ENCODE data around the gene NPPA.

NPPA gene

DNA sequence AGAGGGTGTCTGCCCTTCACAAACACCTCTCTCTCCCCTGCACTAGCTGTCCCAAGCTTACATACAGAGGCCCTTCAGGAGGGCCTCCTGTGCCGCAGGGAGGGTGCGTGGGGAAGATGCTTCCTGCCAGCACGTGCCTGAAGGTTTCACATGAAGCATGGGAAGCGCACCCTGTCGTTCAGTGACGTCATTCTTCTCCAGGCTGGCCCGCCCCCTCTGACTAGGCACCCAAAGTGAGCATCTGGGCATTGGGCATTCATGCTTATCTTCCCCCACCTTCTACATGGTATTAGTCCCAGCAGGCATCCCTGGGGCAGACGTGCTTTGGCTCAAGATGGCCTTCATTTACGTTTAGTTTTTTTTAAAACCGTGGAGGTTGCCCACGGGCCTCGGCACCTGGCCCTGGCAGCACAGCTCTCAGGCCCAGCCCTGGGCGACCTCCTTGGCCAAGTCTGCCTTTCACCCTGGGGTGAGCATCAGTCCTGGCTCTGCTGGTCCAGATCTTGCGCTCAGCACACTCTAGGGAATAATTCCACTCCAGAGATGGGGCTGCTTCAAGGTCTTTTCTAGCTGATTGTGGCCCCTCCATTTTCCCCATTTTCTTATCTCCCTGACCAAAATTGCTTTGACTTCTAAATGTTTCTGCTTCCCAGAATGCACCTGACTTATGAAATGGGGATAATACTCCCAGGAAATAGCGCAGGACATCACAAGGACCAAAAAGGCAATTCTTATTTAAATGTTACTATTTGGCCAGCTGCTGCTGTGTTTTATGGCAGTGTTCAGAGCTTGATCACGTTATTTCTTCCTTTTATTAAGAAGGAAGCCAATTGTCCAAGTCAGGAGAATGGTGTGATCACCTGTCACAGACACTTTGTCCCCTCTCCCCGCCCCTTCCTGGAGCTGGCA is 6.1 kb downstream of the NPPA start:
- DNase-seq, result no peak

DNA sequence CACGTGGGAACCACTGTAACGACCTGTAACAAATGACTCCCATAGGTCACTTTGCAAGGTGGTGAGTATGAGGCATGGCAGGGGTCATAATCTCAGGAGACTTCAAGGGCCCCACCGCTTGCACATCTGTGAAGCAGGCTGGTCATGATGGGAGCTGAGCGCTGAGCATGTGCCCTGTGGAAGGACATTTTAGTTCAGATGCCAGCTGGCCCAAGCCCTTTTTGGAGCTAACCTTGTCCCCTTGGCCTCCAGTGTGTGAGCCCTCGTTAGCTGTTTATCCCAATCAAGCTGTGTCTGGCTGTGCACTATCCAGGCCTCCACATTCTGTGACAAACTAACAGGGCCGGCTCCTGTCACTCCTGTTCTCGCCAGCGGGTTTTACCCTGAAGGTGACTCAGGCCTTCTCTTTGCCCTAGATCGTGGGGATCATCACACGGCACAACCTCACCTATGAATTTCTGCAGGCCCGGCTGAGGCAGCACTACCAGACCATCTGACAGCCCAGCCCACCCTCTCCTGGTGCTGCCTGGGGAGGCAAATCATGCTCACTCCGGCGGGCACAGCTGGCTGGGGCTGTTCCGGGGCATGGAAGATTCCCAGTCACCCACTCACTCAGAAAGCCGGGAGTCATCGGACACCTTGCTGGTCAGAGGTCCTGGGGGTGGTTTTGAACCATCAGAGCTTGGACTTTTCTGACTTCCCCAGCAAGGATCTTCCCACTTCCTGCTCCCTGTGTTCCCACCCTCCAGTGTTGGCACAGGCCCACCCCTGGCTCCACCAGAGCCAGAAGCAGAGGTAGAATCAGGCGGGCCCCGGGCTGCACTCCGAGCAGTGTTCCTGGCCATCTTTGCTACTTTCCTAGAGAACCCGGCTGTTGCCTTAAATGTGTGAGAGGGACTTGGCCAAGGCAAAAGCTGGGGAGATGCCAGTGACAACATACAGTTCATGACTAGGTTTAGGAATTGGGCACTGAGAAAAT is 7.6 kb downstream of the NPPA start:
- no peak for DNase-seq

DNA sequence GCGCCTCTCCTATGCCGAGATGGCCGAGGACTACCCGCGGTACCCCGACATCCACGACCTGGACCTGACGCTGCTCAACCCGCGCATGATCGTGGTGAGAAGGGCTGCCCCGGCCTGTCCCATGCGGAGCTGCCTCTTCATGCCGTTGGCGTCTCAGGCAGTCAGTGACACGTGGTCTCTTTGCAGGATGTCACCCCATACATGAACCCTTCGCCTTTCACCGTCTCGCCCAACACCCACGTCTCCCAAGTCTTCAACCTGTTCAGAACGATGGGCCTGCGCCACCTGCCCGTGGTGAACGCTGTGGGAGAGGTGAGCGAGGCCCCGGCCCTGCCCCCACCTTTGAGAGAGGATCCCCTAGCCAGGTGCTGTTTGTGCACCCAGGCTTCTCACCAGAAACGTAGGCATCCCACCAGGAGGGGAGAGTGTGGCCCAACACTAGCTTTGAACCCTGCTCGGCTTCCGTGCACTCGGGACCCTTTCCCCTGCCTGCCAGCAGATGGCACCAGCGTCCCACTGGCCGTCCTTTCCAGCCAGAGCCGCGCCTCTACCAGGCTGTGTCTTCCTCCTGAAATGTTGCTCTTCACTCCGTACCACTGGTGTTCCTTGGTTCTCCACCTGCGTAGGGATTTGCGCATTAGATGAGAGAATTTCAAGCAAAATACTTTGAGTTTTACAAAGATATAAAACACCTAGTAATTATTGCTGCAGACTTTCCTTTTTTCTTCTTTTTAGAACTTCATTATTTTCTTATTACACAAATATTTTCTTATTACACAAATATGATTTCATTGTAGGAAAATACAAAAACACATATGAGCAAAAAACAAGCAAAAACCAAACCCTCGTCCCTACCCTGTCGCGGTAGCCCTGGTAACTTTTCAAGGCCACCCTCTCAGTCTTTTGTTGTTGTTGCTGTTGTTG is 9.0 kb downstream of the NPPA start:
- peak; percentile 31 for DNase-seq

DNA sequence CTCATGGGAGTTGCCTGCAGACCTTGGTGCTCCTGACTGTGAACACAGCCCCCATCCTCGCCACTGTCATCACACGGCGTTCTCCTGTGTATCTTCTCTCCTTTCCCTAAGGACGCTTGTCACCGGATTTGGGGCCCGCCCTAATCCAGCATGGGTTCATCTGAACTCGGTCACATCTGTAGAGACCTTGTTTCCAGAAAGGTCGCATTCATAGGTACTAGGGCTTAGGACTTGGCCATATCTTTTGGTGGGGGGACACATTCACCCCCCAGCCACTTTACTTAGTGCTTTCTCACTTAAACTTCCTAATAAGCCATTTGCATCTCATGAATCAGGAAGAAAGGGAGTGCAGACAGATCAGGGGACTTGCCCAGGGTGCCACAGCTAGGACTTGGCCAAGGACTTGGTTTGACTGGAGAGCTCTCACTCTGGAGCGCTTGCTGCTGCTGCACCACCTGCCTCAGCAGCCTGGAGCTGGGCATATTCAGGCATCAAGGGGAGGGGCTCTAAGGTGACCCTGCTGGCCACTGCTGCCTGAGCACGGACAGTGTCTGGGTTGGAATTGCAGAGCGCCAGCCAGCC is 9.7 kb downstream of the NPPA start:
- no peak for DNase-seq

DNA sequence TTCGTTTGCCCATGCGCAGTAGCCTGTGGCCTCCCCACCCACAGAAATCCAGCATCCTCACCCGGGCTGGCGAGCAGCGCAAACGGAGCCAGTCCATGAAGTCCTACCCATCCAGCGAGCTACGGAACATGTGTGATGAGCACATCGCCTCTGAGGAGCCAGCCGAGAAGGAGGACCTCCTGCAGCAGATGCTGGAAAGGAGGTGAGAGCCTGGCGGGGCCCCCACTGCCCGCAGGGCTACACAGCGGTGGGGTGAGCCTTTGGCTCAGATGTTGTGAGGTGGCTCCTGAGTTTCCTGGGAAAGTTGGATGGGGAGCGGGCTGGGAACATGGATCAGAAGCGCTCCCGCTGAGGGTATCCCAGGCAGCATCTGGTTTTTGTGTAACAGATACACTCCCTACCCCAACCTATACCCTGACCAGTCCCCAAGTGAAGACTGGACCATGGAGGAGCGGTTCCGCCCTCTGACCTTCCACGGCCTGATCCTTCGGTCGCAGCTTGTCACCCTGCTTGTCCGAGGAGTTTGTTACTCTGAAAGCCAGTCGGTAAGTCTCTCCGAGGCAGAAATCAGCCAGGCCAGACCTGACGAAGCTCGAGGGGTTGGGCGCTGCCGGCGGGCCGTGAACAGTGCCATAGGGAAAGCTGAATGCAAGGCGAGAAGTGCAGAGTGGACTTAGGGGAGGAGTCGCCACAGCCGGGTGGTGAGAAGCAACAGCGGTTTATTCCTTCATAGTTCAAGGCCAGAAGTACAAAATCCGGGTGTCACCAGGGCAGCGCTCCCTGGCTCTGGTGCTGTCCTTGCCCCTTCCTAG is 10.4 kb downstream of the NPPA start:
- no peak for DNase-seq

DNA sequence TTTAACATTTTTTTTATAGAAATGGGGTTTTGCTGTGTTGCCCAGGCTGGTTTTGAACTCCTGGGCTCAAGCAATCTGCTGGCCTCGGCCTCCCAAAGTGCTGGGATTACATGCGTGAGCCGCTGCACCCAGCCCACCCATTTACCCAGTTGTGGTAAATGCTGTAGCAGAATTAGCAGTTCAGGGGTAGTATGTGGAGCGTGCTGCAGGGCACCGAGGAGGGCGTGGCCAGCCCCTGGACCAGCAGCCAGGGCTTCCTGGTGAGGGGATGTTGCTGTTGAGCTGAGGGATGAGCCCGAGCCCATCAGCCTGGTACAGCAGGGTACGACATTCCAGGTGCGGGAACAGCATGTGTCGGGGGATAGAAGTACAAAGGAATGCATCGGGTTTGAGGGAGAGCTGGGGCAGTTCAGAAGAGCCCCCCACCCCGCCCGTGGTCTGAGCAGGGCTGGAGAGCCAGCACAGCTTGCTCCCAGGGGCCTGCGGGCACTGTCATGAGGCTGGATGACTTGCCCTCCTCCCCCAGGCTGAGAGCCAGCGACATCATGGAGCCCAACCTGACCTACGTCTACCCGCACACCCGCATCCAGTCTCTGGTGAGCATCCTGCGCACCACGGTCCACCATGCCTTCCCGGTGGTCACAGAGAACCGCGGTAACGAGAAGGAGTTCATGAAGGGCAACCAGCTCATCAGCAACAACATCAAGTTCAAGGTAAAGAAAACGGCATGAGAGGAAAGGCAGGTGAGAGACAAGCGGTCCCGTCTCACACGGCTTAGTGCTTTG is 11.9 kb downstream of the NPPA start:
- no peak for DNase-seq

DNA sequence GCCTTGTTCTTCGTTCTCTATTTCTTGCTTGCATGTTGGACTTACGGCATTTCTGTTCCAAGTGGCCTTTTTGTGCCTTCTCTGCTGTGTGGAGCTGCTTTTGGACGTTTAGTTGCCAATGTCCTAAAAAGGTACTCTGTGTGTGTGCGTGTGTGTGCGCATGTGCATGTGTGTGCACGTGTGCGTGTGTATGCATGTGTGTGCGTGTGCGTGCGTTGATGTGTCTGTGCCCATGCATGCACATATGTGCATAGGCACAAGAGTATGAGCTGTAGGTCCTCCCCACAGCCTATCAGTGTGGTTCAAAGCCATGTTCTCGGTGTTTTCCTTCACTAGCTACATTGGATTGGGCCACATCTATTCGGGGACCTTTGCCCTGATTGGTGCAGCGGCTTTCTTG is 13.7 kb downstream of the NPPA start:
- DNase-seq, result no peak

DNA sequence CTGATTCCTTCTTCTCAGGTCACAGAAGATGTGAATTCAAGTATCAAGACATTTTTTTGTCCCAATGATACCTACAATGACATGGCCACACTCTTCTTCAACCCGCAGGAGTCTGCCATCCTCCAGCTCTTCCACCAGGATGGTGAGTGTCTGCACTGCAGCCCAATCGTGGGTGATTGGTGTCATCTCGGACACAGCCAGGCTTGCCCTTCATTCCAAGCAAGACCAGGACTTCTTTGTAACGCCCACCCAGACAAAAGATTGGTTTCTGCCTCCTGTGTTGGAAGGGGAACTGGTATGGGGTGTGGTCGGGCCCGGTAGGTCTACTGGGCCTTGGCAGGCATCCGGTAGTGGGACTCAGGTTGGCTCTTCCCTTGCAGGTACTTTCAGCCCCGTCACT is 14.1 kb downstream of the NPPA start:
- no peak for DNase-seq

DNA sequence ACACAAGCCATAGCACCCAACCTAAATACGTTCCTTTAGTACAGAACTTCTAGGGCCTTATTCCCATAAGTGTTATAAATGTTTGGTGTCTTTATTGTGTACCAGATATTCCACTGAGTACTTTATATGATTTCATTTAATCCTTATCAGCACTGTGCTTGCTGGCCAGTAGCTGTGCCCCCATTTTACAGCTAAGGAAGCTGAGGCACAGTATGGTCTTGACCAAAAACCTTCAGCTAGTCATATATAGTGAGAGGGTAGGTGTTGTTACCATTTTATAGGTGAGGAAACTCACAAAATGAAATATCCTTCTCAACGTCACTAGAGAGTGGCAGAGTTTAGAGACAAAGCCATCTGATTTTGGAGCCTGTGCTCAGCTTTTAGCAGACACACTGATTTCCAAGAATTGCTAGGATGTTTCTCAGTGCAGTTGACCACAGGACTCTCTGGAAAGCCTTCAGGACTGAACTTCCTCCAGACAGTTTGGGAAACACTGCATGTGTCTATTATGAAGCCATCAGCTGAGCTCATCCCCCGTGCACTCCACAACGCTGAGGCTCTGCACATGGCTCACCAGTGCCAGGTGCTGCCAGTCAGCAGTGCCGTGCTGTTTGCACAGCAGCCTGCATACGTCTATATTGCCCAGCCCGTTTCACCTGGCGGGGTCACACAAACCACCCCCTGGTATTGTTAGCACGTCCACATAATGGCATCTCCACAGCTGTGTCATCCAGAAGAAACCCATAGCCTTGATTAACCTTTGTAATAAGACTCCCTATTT is 15.4 kb downstream of the NPPA start:
- no peak for DNase-seq

DNA sequence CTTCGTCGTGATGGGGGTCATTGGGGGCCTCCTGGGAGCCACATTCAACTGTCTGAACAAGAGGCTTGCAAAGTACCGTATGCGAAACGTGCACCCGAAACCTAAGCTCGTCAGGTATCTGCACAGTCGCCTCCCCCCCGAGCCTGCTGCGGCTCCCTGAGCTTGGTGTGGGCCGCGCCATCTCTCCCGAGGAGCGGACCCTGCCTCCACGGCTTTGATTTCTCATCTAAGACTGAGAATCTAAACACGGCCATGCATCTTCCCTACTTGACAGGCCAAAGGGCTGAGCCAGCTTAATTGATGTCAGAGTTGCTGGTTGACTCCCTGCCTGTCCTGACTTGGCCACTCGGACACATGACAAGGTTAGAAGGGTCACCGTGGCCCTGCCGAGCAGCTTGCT is 19.1 kb downstream of the NPPA start:
- DNase-seq, result no peak

DNA sequence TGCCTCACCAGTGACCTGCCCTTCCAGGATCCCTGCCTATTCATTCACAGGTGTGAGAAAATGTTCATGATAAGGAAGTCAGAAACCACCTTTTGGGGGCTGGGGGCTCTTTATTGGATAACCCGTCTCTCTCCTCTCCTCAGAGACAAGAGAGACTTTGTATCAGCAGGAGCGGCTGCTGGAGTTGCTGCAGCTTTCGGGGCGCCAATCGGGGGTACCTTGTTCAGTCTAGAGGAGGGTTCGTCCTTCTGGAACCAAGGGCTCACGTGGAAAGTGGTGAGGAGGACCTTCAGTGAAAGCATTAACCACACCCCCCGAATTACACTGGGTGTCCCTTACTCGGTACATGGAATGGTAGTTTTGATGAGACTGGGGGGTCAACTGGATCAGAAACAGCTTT is 20.6 kb downstream of the NPPA start:
- no peak for DNase-seq

DNA sequence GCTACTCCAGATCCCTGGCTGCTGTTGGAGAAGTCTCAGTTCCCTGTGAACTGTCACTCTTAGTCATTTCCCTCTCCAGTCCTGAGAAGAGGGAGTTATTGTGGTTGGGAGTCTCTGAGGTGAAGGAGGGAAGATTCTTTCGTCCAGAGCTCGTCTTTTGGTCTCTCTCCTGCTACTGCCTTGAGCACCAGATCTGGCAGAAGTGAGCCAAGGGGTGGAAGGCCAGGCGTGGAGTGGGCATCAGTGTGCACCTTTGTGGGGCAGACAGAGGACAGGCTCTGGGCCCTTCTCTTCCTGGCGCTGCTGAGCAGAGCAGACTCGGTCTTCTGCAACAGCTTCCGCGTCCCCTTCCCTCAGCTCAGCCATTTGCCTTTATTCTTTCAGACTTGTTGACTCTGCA is 22.5 kb downstream of the NPPA start:
- no peak for DNase-seq

DNA sequence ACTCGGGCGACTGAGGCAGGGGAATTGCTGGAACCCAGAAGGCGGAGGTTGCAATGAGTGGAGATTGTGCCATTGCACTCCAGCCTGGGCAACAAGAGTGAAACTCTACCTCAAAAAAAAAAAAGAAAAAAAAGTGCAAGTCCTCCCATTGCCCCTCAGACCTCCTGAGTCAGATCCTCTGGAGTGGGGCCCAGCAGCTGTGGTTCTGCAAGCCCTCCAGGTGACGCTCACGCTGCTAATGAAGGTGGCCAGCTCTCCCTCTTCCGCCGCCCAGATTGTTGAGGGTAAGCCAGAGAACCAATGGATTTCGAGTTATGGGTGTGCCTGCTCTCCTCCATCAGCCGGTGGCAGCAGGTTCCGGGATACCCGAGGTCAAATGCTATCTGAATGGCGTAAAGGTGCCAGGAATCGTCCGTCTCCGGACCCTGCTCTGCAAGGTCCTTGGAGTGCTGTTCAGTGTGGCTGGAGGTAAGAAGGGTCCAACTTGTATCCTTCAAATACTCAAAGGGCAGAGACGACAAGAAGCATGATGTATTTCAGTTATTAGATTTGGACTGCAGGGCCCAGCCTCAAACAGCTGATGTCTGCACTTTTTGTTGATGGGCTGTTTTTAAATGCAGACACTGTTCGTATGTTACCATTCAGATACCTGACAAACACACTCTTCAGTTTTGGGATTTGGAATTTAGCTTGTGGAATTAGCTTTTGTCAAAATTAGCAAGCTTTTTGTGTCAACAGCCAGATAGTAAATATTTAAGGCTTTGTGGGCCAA is 24.0 kb downstream of the NPPA start:
- no peak for DNase-seq

DNA sequence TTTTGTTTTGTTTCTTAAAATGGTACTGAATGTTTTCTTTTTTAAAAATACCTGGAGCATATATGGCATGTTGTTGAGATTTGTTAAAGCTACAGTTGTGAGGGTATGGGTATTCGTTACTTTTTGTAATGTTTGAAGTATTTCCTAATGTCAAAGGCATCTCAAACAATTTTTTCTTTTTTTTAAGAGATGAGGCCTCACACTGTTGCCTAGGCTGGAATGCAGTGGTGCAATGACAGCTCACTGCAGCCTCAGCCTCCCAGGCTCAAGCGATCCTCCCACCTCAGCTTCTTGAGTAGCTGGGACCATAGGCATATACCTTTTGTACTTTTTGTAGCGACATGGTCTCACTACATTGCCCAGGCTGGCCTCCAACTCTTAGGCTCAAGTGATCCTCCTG is 25.5 kb downstream of the NPPA start:
- DNase-seq, result no peak

DNA sequence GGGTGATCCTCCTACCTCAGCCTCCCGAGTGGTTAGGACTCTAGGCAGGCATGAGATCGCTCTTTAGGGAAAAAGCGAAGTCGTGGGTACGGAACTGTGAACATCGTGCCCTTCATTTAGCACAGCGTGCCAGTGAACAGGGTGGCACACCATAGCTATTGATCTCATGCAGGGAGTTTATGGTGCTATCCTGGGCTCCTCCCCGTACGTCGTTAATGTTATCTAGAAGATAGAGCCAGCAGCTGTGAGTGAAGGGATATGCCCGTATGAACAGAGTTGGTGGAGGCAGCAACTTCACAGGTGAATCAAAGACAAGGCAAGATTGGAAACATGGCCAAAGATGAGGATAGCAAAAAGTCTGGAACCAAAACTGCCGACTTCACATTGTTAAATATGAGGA is 30.4 kb downstream of the NPPA start:
- DNase-seq, result no peak

DNA sequence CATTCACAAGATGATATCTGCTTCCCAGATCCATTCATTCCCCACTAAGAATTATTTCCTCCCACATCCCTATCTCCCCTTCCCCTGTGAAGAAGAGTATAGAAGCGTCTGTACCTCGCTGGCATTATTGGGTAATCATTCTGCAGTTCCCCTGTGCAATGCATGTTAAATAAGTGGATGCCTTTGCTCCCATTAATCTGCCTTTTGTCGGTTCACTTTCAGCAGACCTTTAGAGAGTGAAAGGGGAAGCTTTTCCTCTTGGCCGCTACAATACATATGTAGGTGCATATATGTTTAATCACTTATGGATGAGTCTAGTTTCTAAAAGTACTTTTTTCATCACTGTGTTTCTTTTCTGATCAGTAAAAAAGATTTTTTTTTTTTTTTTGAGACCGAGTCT is 34.6 kb downstream of the NPPA start:
- no peak for DNase-seq

DNA sequence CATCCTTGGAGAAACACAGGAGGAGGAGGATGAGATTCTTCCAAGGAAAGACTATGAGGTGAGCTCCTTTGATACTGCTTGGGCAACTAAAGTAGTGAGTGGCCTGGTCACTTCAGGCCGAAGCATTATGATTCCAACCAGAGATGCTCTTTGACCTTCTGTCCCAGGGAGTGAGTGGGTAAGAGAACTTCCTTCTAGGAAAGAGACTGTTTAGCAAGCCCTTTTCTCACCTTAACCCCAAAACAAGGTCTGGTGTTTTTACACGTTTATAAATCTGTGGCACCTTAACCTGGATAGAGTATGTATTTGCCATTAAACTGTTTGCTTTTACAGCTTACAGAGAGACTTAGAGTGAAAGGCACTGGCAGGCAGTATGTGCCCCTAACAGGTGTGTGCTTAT is 40.5 kb downstream of the NPPA start:
- DNase-seq, result no peak

DNA sequence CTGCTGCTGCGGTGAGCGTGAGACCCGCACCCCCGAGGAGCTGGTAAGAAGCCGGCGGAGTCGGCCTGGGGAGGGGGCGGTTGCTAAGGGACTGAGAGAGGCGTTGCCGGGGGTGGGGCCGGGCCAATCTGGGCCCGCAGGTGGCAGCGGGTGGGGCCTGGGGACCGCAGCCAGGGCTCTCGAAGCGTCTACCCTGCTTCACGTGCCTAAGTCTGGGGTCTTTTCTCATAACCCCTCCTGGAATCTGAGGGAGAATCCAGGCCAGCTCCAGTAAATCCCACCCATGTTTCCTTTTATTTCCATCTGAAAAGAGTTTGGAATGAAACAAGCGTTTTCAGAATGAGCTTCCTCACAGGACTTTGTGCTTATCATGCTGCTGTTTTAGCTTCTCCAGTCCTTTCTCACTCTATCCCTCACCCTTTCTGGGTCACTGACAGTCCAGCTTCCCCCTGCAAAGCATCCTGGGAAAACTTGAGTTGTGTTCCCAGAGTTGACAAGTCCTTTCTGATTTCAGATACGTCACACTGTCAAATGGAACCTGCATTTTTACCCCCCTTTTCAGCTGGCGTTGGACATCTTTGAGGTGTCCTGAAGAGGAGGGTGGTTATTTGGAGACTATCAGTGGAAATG is 41.2 kb downstream of the NPPA start:
- peak; percentile 44 for DNase-seq
